ENCODE results near the gene MAN2A1.

Gene MAN2A1

DNA sequence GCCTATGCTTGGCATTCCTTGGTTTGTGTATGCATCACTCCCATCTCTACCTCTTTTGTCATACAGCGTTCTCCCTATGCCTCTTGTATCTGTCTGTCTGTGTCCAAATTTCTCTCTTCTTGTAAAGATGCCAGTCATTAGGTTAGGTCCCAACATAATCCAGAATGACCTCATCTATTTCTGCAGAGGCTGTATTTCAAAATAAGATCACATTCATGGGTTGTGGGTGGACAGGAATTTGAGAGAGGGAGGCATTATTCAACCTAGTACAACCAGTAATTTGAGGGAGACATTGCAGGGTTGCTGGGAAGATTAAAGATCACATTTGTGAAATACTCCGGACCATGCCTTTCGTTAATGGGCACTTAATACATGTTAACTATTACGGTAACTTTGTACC lies 155.0 kb downstream of the MAN2A1 start:
- ChIA-PET POLR2A (no interaction called here), CTCF (interaction anchor here (0.9 to 1.2 kb wide), 3 partner anchors 9 to 154 kb away, joined by 3 to 4 read pairs (median 3); no protein-coding TSS in a partner anchor)
- Histone ChIP-seq H3K9me3 (ENCODE audit: control insufficient read depth, insufficient read depth, low read depth, low read length) (no peaks in the 10 kb centered on the region), H3K36me3 (ENCODE audit: control insufficient read depth in 2 of 2, insufficient read depth in 1 of 2, low read length in 2 of 2) (peaks cover 0 to 41% of the 10 kb centered on the region in 2 experiments; a peak in 1 of 3 replicates), H3K27ac (ENCODE audit: extremely low read depth, low read depth, low read length) (no peak overlapping the region), H3K4me1 (ENCODE audit: control insufficient read depth, insufficient read depth, low read length) (no peaks in the 10 kb centered on the region), H3K4me3 (ENCODE audit: low read depth, low read length) (no peak overlapping the region)
- TF ChIP-seq ZNF426 (tag by site-specific recombination; IDR thresholded peaks at IDR 0.05) = no peak
- TF ChIP-seq, protein P1, sequence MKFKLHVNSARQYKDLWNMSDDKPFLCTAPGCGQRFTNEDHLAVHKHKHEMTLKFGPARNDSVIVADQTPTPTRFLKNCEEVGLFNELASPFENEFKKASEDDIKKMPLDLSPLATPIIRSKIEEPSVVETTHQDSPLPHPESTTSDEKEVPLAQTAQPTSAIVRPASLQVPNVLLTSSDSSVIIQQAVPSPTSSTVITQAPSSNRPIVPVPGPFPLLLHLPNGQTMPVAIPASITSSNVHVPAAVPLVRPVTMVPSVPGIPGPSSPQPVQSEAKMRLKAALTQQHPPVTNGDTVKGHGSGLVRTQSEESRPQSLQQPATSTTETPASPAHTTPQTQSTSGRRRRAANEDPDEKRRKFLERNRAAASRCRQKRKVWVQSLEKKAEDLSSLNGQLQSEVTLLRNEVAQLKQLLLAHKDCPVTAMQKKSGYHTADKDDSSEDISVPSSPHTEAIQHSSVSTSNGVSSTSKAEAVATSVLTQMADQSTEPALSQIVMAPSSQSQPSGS (tag by site-specific recombination; IDR thresholded peaks at IDR 0.05; ENCODE audit: low read depth) = peak; percentile 48; the same call in 1 of the 2 replicates
- TF ChIP-seq EGR2 (tag by site-specific recombination; IDR thresholded peaks at IDR 0.05; ENCODE audit: low read depth) = 0 out of 2 replicates have a peak, but pooled peaks have one; percentile 12
- peak; percentile 59 for TF ChIP-seq SP7 (tag by site-specific recombination; IDR thresholded peaks at IDR 0.05)
- TF ChIP-seq OVOL3 (tag by site-specific recombination; IDR thresholded peaks at IDR 0.05) = no peak
- TF ChIP-seq ZNF473 (tag by site-specific recombination; IDR thresholded peaks at IDR 0.05) = no peak

- Histone ChIP-seq H3K4me1 (ENCODE audit: control insufficient read depth, insufficient read depth, low read length) (peaks cover 7% of the 10 kb centered on the region; the same call in 1 of the 2 replicates), H3K27ac (ENCODE audit: extremely low read depth, low read depth, low read length) (no peak overlapping the region), H3K4me3 (ENCODE audit: low read depth, low read length) (no peak overlapping the region), H3K9me3 (ENCODE audit: control insufficient read depth, insufficient read depth, low read depth, low read length) (no peaks in the 10 kb centered on the region), H3K36me3 (ENCODE audit: control insufficient read depth in 2 of 2, insufficient read depth in 1 of 2, low read length in 2 of 2) (peaks cover 0 to 40% of the 10 kb centered on the region in 2 experiments; a peak in 2 of 3 replicates)
- POLR2A ChIA-PET = no interaction called here
- CTCF ChIA-PET = no interaction called here
- TF ChIP-seq YY2 (tag by site-specific recombination; IDR thresholded peaks at IDR 0.05) (no peak), ZNF416 (tag by site-specific recombination; IDR thresholded peaks at IDR 0.05) (no peak), ZNF610 (tag by site-specific recombination; IDR thresholded peaks at IDR 0.05; ENCODE audit: borderline replicate concordance) (no peak), ZNF292 (tag by site-specific recombination; IDR thresholded peaks at IDR 0.05; ENCODE audit: borderline replicate concordance, low read depth) (no peak), ZSCAN16 (tag by site-specific recombination; IDR thresholded peaks at IDR 0.05) (no peak), ZNF558 (tag by site-specific recombination; IDR thresholded peaks at IDR 0.05) (no peak), ZNF529 (tag by site-specific recombination; IDR thresholded peaks at IDR 0.05; ENCODE audit: insufficient replicate concordance) (no peak), ZBTB21 (tag by site-specific recombination; IDR thresholded peaks at IDR 0.05) (no peak), ZNF341 (tag by site-specific recombination; IDR thresholded peaks at IDR 0.05; ENCODE audit: low read depth) (no peak), ZNF112 (tag by site-specific recombination; IDR thresholded peaks at IDR 0.05) (no peak), HIC1 (tag by site-specific recombination; IDR thresholded peaks at IDR 0.05) (no peak), ZNF449 (tag by site-specific recombination; IDR thresholded peaks at IDR 0.05) (no peak)
Measured at GRCh38 chr5:109848130-109848529, 158.4 kb downstream of the MAN2A1 start.
